CD4-positive, alpha-beta T cell (primary cell): Measurements from ENCODE around the gene SLC35D3. TPM values are rescaled to one million over a fixed set of nuclear protein-coding genes. Genes with fewer than 3 reads are reported as not detected.

Source experiments
- ATAC-seq: fragments of 200-7000 bp; cut with Tn5 transposase; one replicate; pipeline ENCODE4 v1.10.0; 2022; ENCODE audit warnings: mild to moderate bottlenecking; ENCODE audit not compliant: poor library complexity
- CTCF ChIA-PET: fragments of 350-600 bp; sonication (Branson Sonifier 250); formaldehyde crosslinking; loops from one replicate; lab custom pipeline; 2021; ENCODE audit warnings: antibody characterized with exemption, inconsistent platforms; lab: Charles Lee
- POLR2A ChIA-PET: fragments of 350-600 bp; sonication (Branson Sonifier 250); formaldehyde crosslinking; loops from one replicate; lab custom pipeline; 2021; ENCODE audit warnings: antibody characterized with exemption, inconsistent platforms; lab: Charles Lee
- DNase-seq, 14 experiments: peaks; one replicate each; pipeline ENCODE4 v3.0.0-alpha.2; 2013 to 2020; ENCODE audit warnings: mixed read lengths in 2 of 14
- H3K27ac ChIP-seq, 2 donors: one replicate each; pipeline versions ENCODE4 v1.5.1 to v1.7.0; 2013; ENCODE audit warnings: low read length in 2 of 2, low read depth in 1 of 2, mild to moderate bottlenecking in 1 of 2
- H3K27me3 ChIP-seq, 2 experiments: 1 replicate in 1 of 2; 2 replicates in 1 of 2; pipeline versions ENCODE4 v1.6.1 to v1.7.0; 2013; ENCODE audit warnings: low read length in 2 of 2, control low read depth in 1 of 2, mild to moderate bottlenecking in 1 of 2, moderate library complexity in 1 of 2; ENCODE audit not compliant: insufficient read depth in 2 of 2, control insufficient read depth in 1 of 2
- H3K36me3 ChIP-seq: one replicate; pipeline ENCODE4 v1.6.1; 2013; ENCODE audit warnings: low read length, control low read depth; ENCODE audit not compliant: insufficient read depth
- H3K4me1 ChIP-seq: one replicate; pipeline ENCODE4 v1.6.1; 2013; ENCODE audit warnings: low read length, control low read depth; ENCODE audit not compliant: insufficient read depth
- H3K4me3 ChIP-seq: one replicate; pipeline ENCODE4 v1.5.1; 2013; ENCODE audit warnings: mild to moderate bottlenecking, low read length, moderate library complexity
- H3K9me3 ChIP-seq, 2 experiments: 1 replicate in 1 of 2; 2 replicates in 1 of 2; pipeline versions ENCODE4 v1.6.1 to v1.7.0; 2013; ENCODE audit warnings: low read length in 2 of 2, mild to moderate bottlenecking in 2 of 2, control low read depth in 1 of 2, moderate library complexity in 1 of 2; ENCODE audit not compliant: control insufficient read depth in 1 of 2, insufficient read depth in 1 of 2
- H3K27ac Mint-ChIP-seq: one replicate; pipeline ENCODE4 v1.8.0; 2020; ENCODE audit warnings: mixed read lengths
- H3K27me3 Mint-ChIP-seq: one replicate; pipeline ENCODE4 v1.8.0; 2021; ENCODE audit warnings: mixed read lengths
- H3K36me3 Mint-ChIP-seq: one replicate; pipeline ENCODE4 v1.8.0; 2021; ENCODE audit warnings: low read depth, mixed read lengths
- H3K4me1 Mint-ChIP-seq: one replicate; pipeline ENCODE4 v1.8.0; 2021; ENCODE audit warnings: low read depth, mixed read lengths
- H3K4me3 Mint-ChIP-seq: one replicate; pipeline ENCODE4 v1.8.0; 2020; ENCODE audit warnings: mild to moderate bottlenecking, mixed read lengths
- H3K9me3 Mint-ChIP-seq: one replicate; pipeline ENCODE4 v1.8.0; 2020; ENCODE audit warnings: mixed read lengths
- intact Hi-C, 2 experiments: fragments of 100-400 bp; cut with DNase I in 1 of 2; cut with micrococcal nuclease in 1 of 2; formaldehyde crosslinking; loops; one replicate each; pipeline versions ENCODE4 v1.15.1 to v1.9.0; 2023 to 2025; cut with DNase I, micrococcal nuclease
- total RNA-seq, 174 experiments: library from RNA in 2 of 174; stranded (reverse) in 2 of 174; gene quantifications; one replicate each; pipeline ENCODE4 v1.2.3 and lab custom pipeline; 2021 to 2026
- TF ChIP-seq, protein P1 (sequence below): fragments of 200-600 bp; IDR thresholded peaks from one replicate; pipeline ENCODE4 v1.8.0; 2022; ENCODE audit warnings: antibody characterized with exemption, mild to moderate bottlenecking

SLC35D3 gene
- total RNA-seq, 2 experiments from 2014 or later = not detected

DNA sequence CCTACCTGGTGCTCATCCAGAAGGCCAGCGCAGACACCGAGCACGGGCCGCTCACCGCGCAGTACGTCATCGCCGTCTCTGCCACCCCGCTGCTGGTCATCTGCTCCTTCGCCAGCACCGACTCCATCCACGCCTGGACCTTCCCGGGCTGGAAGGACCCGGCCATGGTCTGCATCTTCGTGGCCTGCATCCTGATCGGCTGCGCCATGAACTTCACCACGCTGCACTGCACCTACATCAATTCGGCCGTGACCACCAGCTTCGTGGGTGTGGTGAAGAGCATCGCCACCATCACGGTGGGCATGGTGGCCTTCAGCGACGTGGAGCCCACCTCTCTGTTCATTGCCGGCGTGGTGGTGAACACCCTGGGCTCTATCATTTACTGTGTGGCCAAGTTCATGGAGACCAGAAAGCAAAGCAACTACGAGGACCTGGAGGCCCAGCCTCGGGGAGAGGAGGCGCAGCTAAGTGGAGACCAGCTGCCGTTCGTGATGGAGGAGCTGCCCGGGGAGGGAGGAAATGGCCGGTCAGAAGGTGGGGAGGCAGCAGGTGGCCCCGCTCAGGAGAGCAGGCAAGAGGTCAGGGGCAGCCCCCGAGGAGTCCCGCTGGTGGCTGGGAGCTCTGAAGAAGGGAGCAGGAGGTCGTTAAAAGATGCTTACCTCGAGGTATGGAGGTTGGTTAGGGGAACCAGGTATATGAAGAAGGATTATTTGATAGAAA, 2.0 kb downstream of the SLC35D3 start:
- Histone ChIP-seq H3K4me3 (no peak overlapping the region), H3K36me3 (no peaks in the 10 kb centered on the region), H3K4me1 (peaks cover 38% of the 10 kb centered on the region), H3K27ac (no peak overlapping the region), H3K9me3 (peaks cover 0 to 24% of the 10 kb centered on the region in 2 experiments), H3K27me3 (peaks cover 41 to 55% of the 10 kb centered on the region in 2 experiments)
- Mint-ChIP-seq H3K27me3 (peaks cover 62% of the 10 kb centered on the region), H3K36me3 (no peaks in the 10 kb centered on the region), H3K4me3 (peak overlapping the region; percentile 71), H3K9me3 (no peaks in the 10 kb centered on the region), H3K27ac (no peak overlapping the region), H3K4me1 (peaks cover 19% of the 10 kb centered on the region)
- ChIA-PET CTCF (interaction anchor here (1.2 kb wide), 1 partner anchor 132 kb away, joined by 3 read pairs; the partner anchor contains the start of gene MAP3K5), POLR2A (no interaction called here)
- DNase-seq (no peak), ATAC-seq (no peak)
- intact Hi-C loops = no loop called here
- TF ChIP-seq, protein P1, sequence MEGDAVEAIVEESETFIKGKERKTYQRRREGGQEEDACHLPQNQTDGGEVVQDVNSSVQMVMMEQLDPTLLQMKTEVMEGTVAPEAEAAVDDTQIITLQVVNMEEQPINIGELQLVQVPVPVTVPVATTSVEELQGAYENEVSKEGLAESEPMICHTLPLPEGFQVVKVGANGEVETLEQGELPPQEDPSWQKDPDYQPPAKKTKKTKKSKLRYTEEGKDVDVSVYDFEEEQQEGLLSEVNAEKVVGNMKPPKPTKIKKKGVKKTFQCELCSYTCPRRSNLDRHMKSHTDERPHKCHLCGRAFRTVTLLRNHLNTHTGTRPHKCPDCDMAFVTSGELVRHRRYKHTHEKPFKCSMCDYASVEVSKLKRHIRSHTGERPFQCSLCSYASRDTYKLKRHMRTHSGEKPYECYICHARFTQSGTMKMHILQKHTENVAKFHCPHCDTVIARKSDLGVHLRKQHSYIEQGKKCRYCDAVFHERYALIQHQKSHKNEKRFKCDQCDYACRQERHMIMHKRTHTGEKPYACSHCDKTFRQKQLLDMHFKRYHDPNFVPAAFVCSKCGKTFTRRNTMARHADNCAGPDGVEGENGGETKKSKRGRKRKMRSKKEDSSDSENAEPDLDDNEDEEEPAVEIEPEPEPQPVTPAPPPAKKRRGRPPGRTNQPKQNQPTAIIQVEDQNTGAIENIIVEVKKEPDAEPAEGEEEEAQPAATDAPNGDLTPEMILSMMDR = no peak

DNA sequence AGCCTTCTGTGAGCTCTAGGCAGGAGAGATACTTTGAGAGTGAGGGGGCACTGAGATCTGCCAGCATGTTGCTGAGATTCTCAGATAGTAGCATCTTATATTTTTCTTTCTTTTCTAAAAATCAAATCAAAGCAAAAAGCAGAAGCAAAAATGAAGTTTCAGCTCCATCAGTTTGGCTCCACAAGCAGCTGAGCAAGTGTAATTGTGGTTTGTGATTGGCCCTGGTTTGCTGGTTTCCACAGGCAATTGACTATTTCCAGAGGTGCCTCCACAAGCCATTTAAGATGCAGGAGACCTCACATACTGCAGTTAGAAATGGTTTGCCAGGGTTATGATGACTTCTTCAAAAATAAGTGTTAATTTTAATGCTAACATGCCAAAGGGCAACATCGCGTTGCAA, 4.3 kb downstream of the SLC35D3 start:
- Mint-ChIP-seq H3K9me3 (no peaks in the 10 kb centered on the region), H3K27me3 (peaks cover 54% of the 10 kb centered on the region), H3K4me3 (no peak overlapping the region), H3K36me3 (no peaks in the 10 kb centered on the region), H3K27ac (no peak overlapping the region), H3K4me1 (peaks cover under 1% of the 10 kb centered on the region)
- no peak for DNase-seq
- ChIA-PET CTCF (no interaction called here), POLR2A (no interaction called here)
- Histone ChIP-seq H3K4me1 (peaks cover 25% of the 10 kb centered on the region), H3K9me3 (peaks cover 0 to 18% of the 10 kb centered on the region in 2 experiments), H3K4me3 (no peak overlapping the region), H3K36me3 (no peaks in the 10 kb centered on the region), H3K27ac (no peak overlapping the region), H3K27me3 (peaks cover 28 to 34% of the 10 kb centered on the region in 2 experiments)
- intact Hi-C loops = loop anchor here in 1 of 2 experiments (5.0 kb wide), 1 partner anchor 319 kb away; no protein-coding TSS in a partner anchor
- no peak for ATAC-seq
- TF ChIP-seq, protein P1 = no peak

DNA sequence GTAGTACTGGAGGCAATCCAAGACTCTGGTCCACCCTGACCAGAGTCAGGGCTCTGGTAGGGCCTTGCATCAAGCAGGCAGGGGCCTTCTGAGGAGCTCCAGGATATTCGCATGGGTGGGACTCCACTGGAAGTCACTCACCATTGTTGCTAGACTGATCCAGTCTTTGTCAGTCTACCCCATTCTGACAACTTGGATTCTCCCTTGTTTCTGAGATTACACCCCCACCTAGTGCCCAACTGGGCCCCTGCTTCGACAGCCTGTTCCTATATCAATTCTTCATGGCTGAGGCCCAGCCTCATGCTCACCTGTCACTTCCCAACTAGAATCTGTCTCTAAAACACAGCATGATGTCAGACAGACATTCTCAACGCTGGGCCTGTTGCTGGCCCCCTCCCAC, 5.2 kb downstream of the SLC35D3 start:
- TF ChIP-seq, protein P1 = peak; percentile 12
- no peak for ATAC-seq
- no peak overlapping the region for H3K27ac Mint-ChIP-seq
- no peaks in the 10 kb centered on the region for H3K36me3 Mint-ChIP-seq
- POLR2A ChIA-PET = no interaction called here
- no peak overlapping the region for H3K27ac ChIP-seq
- peaks cover 21 to 27% of the 10 kb centered on the region in 2 experiments for H3K27me3 ChIP-seq
- H3K4me3 Mint-ChIP-seq = no peak overlapping the region
- no peak overlapping the region for H3K4me3 ChIP-seq
- peaks cover 0 to 15% of the 10 kb centered on the region in 2 experiments for H3K9me3 ChIP-seq
- H3K4me1 ChIP-seq = peaks cover 17% of the 10 kb centered on the region
- no peaks in the 10 kb centered on the region for H3K9me3 Mint-ChIP-seq
- intact Hi-C loops = loop anchor here (1.0 to 5.0 kb wide), 2 partner anchors 283 to 320 kb away; no protein-coding TSS in a partner anchor
- peaks cover 55% of the 10 kb centered on the region for H3K27me3 Mint-ChIP-seq
- peak in 5 of 14 experiments; percentile 4 to 31 (median 21) for DNase-seq
- CTCF ChIA-PET = no interaction called here
- H3K36me3 ChIP-seq = no peaks in the 10 kb centered on the region
- no peaks in the 10 kb centered on the region for H3K4me1 Mint-ChIP-seq
